DND-41 (cell line): ENCODE results near the gene CCNY.

Source experiments
- ATAC-seq: fragments of 200-7000 bp; cut with Tn5 transposase; 3 replicates; pipeline ENCODE4 v1.9.1; 2021; ENCODE audit warnings: low read depth; ENCODE audit not compliant: insufficient read depth
- DNase-seq: peaks from one replicate; pipeline ENCODE4 v3.0.0-alpha.2; 2020
- H2AFZ ChIP-seq: 2 replicates; pipeline ENCODE4 v1.6.0; 2012; ENCODE audit warnings: low read depth, low read length
- H3K27ac ChIP-seq: 2 replicates; pipeline ENCODE4 v1.5.1; 2012; ENCODE audit warnings: low read length, inconsistent platforms
- H3K27me3 ChIP-seq: fragments of 200-600 bp; sonication (generic); 2 replicates; pipeline ENCODE4 v1.6.0; 2012; ENCODE audit warnings: low read length, mild to moderate bottlenecking, inconsistent platforms; ENCODE audit not compliant: insufficient read depth, poor library complexity
- H3K36me3 ChIP-seq: 2 replicates; pipeline ENCODE4 v1.5.1; 2012; ENCODE audit warnings: low read length, inconsistent platforms; ENCODE audit not compliant: insufficient read depth
- H3K4me1 ChIP-seq: 2 replicates; pipeline ENCODE4 v1.5.1; 2012; ENCODE audit warnings: mild to moderate bottlenecking, low read length; ENCODE audit not compliant: insufficient read depth
- H3K4me2 ChIP-seq: 2 replicates; pipeline ENCODE4 v1.6.0; 2012; ENCODE audit warnings: mild to moderate bottlenecking, moderate library complexity, low read length, inconsistent platforms; ENCODE audit not compliant: insufficient read depth
- H3K4me3 ChIP-seq, 2 experiments: fragments of 200-600 bp in 1 of 2; shearing (Covaris generic) in 1 of 2; 2 replicates each; pipeline ENCODE4 v1.5.1; 2012 to 2016; ENCODE audit warnings: inconsistent platforms in 2 of 2, low read length in 2 of 2, mild to moderate bottlenecking in 2 of 2, low read depth in 1 of 2, moderate library complexity in 1 of 2
- H3K79me2 ChIP-seq: 2 replicates; pipeline ENCODE4 v1.6.0; 2012; ENCODE audit warnings: low read length, inconsistent platforms; ENCODE audit not compliant: insufficient read depth
- H3K9ac ChIP-seq: 2 replicates; pipeline ENCODE4 v1.6.0; 2012; ENCODE audit warnings: low read depth, mild to moderate bottlenecking, inconsistent platforms, low read length, moderate library complexity
- H3K9me3 ChIP-seq: 2 replicates; pipeline ENCODE4 v1.5.1; 2012; ENCODE audit warnings: low read length, moderate library complexity, mild to moderate bottlenecking, inconsistent platforms; ENCODE audit not compliant: insufficient read depth, severe bottlenecking
- H4K20me1 ChIP-seq: 2 replicates; pipeline ENCODE4 v1.6.0; 2012; ENCODE audit warnings: low read length; ENCODE audit not compliant: insufficient read depth
- CTCF ChIP-seq: IDR thresholded peaks from 2 replicates; pipeline ENCODE4 v1.5.1; 2012; ENCODE audit warnings: borderline replicate concordance, low read length, moderate library complexity, mild to moderate bottlenecking; ENCODE audit not compliant: poor library complexity, severe bottlenecking; ENCODE audit errors: extremely low read depth
- EZH2 ChIP-seq: IDR thresholded peaks from 3 replicates; pipeline ENCODE4 v1.6.1; 2012; ENCODE audit warnings: borderline replicate concordance, low read depth, mild to moderate bottlenecking, moderate library complexity, low read length, inconsistent platforms; ENCODE audit not compliant: severe bottlenecking

Gene CCNY

GRCh38 chr10:35421553-35422178 lies 85.4 kb downstream of the CCNY start:
- Histone ChIP-seq H3K27me3 (no peaks in the 10 kb centered on the region), H3K9me3 (no peaks in the 10 kb centered on the region), H2AFZ (no peak overlapping the region), H3K36me3 (no peaks in the 10 kb centered on the region), H3K27ac (no peak overlapping the region), H3K4me3 (no peak overlapping the region), H3K79me2 (peaks cover 88% of the 10 kb centered on the region), H4K20me1 (peaks cover 48% of the 10 kb centered on the region), H3K4me1 (no peaks in the 10 kb centered on the region), H3K4me2 (no peak overlapping the region), H3K9ac (no peak overlapping the region)
- DNase-seq = no peak
- ATAC-seq = no peak
- TF ChIP-seq EZH2 (no peak), CTCF (no peak)

GRCh38 chr10:35422228-35422627 lies 85.9 kb downstream of the CCNY start:
- Histone ChIP-seq H3K27ac (no peak overlapping the region), H3K4me2 (no peak overlapping the region), H3K79me2 (peaks cover 88% of the 10 kb centered on the region), H3K36me3 (no peaks in the 10 kb centered on the region), H3K27me3 (no peaks in the 10 kb centered on the region), H3K4me1 (no peaks in the 10 kb centered on the region), H3K4me3 (no peak overlapping the region), H4K20me1 (peaks cover 45% of the 10 kb centered on the region), H2AFZ (no peak overlapping the region), H3K9me3 (no peaks in the 10 kb centered on the region), H3K9ac (no peak overlapping the region)
- DNase-seq (no peak), ATAC-seq (no peak)
- TF ChIP-seq EZH2 (no peak), CTCF (no peak)

- H3K4me1 ChIP-seq = no peaks in the 10 kb centered on the region
- H3K4me2 ChIP-seq = no peak overlapping the region
These were observed 87.4 kb downstream of the CCNY start for GRCh38 chr10:35423505-35424306.

More at GRCh38 chr10:35423505-35424306, 87.4 kb downstream of the CCNY start:
- no peak overlapping the region for H3K4me3 ChIP-seq
- H3K27ac ChIP-seq = no peak overlapping the region
- H2AFZ ChIP-seq = no peak overlapping the region
- TF ChIP-seq CTCF (no peak), EZH2 (no peak)
- DNase-seq (no peak), ATAC-seq (no peak)
- H3K79me2 ChIP-seq = peaks cover 92% of the 10 kb centered on the region
- H4K20me1 ChIP-seq = peaks cover 46% of the 10 kb centered on the region
- no peaks in the 10 kb centered on the region for H3K9me3 ChIP-seq
- no peaks in the 10 kb centered on the region for H3K36me3 ChIP-seq
- H3K27me3 ChIP-seq = no peaks in the 10 kb centered on the region
- H3K9ac ChIP-seq = no peak overlapping the region
